Ammon's horn (tissue), 1 donor: ENCODE data around the gene OR8D1.

Source experiments
- DNase-seq: peaks from one replicate; pipeline ENCODE4 v3.0.0-alpha.2; 2016; ENCODE audit warnings: low spot score

The OR8D1 gene

DNA sequence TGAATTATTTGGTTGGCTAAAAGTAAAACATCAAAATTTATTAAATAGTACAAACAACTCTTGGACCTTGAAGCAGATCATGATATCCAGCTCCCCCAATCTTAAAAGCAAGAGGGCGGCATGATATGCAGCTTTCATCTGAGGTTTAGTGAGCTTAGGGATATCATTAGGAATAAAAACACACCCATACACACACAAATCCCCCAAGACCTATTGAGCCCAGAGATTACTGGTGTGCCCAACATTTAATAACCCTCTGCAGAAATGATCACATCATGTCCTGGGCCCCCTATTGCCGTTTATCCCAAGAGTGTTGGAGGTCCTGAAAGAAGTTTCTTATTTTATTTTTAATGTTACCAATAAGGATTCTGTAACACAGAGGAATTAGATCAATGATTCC lies at the start of gene OR8D1:
Gene OR8D1, minus strand, starts transcription at position 101 of the 400 bp plus-strand sequence. CDS start 3,183 bp downstream, outside the sequence.
- no peak for DNase-seq

DNA sequence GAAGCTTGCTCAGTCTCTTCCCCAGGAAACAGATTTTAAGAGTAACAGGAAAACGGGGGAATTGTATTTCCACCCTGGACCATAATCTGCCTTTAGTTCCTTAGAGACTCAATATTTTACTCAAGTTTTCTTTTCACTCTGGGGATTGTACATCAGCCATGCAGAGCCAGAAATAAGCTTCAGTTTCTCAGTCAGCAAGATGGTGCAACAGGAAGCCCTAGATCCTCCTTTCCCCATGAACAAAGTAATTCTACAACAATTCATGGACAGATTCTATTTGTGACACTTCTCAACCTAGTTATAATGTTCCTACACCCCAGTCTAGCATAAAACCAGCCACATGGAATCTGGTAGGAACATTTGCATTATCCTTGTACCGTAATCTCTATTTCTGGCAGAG lies 45.8 kb upstream of the OR8D1 start:
- DNase-seq: no peak

DNA sequence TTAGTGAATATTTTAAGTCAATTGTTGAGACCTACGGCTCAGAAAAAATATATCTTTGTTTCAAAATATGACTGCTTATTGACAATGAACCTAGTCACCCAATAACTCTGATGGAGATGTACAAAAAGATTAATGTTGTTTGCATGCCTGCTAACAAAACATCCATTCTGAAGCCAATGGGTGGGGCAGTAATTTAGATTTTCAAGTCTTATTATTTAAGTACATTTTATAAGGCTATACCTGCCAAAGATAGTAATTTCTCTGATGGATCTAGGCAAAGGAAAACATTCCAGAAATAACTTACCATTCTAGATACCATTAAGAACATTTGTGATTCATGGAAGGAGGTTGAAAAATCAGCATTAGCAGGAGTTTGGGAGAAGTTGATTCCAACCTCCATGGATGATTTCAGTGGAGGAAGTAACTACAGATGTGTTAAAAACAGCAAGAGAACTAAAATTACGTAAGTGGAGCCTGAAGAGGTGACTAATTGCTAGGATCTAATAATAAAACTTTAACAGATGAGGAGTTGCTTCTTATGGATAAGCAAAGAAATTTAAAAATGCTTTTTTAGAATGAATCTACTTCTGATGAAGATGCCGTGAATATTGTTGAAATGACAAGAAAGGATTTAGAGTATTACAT lies 32.7 kb upstream of the OR8D1 start:
- DNase-seq: no peak

DNA sequence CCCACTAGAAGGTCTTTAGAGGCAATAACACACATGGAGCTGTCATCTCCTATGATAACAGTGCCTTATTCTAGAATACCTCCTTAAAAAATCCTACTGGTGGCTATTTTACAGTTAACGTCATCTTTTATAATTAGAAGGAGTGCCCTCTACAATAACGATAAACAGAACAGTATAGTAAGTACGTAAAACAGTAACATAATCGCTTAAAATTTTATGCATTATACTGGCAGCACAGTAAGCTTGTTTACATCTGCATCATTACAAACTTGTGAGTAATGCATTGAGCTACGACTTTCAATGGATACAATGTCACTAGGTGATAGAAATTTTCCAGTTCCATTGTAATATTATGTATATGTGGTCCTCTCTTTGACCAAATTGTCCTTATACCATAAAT lies 30.6 kb upstream of the OR8D1 start:
- DNase-seq: no peak

DNA sequence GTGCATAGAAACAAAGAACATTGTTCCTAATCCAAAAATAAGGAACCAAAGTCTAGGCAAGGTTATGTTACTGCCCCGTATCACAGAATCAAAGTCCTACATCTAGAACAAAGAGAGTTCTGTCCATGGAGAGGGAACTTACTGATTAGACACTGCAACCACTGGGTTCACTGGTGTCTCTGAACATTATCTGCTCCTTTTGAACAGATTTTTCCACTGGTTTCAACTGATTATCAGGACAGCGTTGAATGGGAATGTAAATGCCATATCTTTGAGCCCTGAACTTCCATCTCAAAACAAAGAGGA lies 26.3 kb upstream of the OR8D1 start:
- no peak for DNase-seq

DNA sequence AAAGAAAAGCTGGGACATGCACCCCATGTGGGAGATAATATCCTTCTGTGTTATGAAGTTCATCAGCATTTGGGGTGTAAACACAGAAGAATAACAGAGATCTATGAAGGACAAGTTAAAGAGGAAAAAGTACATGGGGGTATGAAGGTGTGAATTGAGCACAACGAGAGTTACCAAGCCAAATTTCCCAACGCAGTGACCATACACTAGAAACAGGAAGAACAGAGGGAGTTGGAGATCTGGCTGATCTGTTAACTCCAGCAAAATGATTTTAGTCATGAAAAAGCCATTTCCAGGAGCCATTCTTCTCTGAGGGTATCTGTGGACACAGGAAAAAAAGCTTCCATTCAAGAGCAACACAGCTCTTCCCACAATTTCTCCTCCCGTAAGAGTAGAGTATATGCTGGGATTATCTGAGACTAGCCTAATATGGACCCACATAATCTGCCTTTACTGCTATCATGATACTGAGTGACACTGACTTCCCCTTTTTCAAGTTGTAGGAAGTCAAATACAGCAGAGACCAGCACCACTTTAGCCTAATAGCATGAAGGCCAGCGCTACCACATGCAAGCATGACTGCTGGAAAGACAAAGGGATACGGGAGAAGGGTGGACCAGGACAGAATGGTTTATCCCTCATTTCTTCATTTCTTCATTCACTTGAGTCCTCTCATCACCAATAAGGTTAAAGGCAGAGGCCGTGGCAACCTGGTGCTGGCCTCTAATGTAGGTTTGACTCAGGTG lies 25.8 kb upstream of the OR8D1 start:
- DNase-seq: no peak

DNA sequence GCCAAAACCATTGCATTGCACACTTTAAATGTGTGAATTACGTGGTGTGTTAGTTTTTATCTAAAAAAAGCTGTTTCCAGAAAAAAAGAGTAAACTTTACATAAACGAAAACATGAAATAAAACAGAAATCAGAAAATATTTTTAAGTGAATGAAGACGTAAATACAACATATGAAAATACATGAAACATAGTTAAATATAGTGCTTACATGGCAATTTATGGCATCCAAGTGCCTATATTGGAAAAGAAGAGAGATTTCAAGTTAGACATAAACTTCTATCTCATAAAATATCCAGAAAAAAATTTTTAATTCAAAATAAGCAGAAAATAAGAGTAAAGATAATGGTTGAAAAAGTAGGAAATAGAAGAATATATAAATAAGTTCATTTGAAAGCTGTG lies 18.1 kb upstream of the OR8D1 start:
- DNase-seq: no peak

DNA sequence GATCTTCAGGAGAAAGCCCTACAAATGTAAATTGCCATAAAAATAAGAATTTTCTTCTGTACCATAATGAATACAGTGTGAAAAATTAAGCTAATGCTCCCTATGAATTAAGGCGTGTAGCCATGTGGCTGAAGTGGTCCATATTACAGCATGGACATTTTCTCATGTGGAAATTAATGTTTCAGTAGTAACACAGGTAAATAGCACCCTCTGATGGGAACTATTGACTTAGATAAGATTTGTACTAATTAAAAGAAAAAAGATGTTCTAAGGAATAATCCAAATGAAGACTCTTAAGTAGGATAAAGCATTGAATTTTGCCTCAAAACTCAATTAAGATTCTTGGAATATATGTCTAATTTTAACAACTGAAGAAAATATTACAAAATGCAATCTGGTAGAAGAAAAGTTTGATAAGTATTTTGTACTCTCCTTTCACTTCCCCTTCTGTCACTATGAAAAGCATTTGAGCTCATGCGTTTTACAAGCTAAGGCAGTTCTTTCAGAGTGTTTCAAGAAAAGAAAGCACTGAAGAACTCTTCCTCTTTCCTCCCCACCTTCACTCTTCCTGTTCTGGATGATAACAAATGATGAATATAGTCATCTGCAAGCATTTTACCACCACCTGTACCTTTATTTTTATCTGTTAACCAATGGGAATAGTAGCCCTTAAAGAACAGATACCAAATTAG lies 16.2 kb upstream of the OR8D1 start:
- DNase-seq: peak; percentile 31

DNA sequence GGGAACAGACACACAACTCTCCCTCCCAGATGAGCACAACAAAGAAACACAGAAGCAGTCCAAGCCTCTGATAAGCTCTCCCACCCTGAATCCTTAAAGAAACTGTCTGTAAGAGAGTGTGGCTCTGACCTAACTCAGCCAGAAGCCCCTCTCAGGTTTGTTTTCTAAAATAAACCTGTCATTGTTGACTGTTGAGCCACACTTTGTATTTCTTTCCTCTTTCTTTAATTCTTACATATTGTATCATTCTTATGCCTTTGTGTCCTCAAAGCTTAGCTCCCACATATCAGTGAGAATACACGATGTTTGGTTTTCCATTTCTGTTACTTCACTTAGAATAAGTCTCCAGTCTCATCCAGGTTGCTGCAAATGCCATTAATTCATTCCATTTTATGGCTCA lies 14.0 kb upstream of the OR8D1 start:
- no peak for DNase-seq

DNA sequence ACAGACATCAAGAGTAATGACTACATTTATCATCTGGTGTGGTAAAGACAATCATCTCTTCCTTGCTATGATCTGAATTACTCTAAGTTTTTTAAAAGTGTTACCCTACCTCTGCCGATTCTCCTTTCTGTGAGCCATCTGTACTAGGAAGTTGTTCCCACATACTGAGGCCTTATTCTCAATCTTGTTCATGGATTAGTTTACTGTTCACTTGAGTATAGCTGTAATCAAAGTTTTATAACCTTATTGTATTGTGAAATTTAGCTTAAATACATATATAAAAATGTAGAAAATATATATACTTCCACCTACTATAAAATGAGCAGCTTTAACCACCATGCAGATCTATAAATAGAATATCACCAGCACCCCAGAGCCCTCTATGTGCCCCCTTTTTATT lies 8.6 kb upstream of the OR8D1 start:
- DNase-seq: no peak

DNA sequence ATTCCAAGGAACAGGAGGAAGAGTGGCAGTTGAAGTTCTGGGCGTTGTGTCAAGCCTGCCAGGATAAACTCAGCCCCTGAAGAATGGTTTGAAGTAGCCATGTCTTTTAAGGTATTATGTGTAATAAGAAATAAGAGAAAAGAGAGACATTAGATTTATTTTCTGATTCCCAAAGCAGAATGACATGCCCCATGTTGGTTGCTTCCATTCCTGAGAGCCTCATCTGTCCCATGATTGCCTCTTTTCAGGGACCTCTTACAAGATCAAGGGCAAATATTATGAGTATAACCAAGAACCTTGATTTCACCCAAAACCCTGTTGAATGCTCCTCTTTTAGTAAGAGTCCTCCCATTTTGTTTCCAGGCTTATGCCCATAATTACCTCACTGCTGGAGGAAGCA lies 6.3 kb upstream of the OR8D1 start, which contains the start of gene OR8D2:
Gene OR8D2, minus strand, starts transcription at position 101 of the 400 bp plus-strand sequence. Its CDS starts 0 bp downstream, at position 101.
- no peak for DNase-seq

DNA sequence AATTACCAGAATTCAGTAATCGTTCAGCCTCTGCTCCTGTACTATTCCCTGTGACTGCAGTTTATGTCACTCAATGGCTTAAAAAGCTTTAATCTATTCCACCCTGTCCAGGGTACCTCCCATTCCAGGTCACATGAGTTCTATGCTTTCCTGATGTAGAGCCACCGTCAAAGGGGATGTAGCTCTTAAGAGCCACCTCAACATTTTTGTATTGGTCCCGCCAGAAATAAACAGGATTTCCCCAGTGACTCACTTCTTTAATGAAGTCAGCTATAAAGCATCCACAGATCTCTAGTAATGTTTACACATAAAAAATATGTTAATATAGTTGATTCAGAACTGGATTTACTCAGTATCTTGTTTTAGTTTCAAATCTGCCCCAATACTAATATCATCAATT lies 1.3 kb upstream of the OR8D1 start:
- DNase-seq: no peak

DNA sequence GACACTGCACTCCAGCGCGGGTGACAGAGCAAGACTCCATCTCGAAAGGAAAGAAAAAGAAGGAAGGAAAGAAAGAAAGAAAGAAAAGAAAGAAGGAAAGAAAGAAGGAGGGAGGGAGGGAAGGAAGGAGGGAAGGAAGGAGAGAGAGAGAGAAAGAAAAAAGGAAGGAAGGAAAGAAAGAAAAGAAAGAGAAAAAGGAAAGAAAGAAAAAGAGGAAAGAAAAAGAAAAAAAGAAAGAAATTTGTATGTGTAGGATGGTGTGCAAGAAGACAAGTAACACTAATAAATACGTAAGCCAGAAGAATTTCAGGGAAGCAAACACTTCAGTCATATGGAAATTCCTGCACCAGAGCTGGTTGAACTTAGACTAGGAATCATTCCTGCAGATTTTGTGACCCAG lies 618 bp downstream of the OR8D1 start:
- DNase-seq: no peak

DNA sequence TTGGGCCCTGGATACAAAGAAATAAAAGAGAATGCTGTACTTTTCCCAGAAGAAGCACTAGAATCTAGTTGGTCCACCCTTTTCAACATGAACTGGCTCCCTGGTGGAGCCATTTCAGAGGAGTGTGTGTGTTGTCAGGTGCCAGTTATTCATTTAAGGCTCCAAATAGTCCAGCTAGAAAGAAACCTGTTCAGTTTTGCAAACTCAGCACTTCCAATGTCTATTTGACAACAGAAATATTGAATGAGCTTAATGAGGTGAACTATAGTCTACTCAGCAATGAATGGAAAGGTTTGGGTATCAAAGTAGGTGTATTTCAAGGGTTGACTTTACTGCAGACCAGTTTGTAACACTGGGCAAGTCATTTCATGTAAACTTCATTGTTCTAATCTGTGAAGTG lies 2.1 kb downstream of the OR8D1 start:
- no peak for DNase-seq

DNA sequence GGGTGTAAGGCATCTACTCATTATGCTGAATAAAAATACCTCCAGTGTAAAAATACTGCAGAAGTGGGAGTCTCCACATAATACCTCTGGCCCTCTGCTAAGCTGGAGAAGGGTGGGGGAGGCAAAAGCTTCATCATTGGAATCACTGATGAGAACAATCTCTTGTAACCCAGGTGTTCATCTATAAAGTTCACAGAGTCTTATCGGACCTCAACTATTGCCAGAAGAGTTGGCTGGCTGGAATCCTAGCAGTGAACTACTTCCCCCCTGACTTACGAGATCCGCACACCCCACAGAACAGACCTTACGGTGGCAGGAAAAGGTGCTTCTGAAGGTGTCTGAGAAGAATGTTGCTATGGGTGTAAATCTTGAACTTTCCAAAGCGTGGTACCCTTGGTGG lies 2.5 kb downstream of the OR8D1 start:
- no peak for DNase-seq

DNA sequence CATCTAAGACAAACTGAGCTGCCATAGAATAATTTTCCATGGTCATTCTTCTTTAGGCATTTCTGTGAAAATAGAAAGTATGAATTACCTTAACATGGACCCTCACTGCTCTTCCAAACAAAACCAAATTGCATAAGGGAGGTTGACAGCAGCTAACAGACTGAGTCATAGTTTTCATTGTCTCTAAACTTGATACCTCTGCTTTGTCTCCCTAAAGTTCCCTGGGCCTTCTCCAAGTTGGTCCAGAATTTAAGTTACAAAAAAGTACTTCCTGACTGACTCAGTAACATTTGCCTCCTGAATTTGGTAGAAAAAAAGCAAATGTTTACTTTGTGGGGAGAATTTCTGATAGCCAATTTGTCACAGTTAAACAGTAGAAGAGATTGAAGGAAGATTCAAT lies 3.0 kb downstream of the OR8D1 start:
- DNase-seq: no peak

DNA sequence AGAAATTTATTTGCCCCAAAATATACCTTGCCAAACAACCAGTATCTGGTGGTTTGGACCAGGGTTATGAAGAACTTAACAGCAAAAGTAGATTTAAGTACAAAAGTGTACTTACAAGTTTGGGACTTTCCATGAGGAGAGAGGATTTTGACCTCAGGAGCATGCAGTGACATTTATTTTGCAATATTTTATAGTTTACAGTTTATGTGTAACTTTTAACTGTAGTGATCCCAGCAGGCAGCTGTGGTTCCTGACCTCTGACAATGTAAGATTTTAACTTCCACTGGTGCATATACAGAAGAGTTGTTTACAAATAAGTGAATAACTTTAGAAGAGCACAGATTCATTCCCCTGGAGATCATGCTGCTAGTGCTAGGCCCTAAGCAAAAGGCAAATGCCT lies 6.7 kb downstream of the OR8D1 start:
- no peak for DNase-seq

DNA sequence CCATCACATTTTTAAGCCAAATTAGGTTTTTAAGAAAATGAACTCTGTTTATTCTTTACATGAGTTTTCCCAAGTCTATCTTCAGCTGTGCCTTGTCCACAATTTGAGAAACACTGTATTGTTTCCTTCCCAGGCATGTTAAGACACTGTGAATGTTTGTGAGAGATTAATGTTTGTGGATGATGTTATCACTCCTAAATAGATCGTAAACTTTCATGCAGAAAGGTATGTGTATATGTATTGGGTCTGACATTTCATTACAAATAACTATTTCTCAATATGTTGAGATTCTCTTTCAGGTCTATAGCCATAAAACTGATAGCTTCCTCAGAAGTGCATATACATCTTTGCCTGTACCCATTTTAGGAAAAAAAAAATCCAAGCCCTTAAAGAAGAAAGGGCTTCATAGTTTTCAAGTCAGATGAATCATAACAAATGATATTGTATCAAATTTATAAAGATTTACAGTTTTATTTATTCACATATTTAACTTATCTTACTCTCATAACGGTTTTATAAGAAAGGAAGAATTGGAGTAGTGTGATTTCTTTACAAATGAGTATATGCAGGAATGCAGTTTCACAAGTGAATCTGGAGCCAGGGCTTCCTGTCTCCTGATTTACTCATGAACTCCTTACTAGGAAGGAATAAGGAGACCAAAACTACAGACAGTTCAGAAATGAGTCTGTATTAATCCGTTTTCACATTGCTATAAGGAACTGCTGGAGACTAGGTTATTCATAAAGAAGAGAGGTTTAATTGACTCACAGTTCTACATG lies 11.2 kb downstream of the OR8D1 start:
- no peak for DNase-seq

DNA sequence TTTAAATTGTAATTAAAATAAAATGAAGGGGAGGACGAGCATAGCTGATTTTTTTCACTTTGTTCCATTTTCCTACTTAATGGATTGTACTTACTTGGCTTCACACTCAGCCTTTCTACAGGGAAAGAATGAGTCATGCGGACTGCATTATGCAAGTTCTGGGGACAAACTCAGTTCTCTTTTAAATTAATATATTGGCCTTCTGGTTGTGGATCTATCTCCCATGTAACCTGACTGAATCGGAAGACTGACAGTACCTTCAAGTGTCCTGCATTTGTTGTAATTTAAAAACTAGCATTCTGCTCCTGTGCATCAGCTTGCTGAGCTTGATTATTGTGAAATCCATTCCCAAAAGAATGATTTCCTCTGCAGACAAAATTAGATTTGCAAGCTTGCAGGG lies 12.2 kb downstream of the OR8D1 start:
- peak; percentile 5 for DNase-seq

DNA sequence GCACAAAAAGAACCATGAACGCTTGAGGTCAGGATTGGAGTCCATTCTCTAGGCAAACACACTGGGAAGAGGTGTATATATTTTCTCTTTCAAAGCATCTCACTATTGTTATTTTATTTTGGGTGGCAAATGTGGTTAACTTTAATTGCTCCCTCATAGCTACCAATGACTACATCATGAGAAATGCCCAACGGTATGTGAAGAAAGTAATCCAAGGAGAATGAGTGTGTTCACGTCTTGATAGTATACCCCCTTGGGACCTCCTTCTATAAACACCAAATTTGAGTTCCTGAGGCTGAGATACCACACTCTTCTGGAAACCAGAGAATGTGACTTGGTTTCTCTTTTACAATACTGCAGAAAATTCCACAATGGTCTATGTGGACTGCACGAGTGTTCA lies 15.8 kb downstream of the OR8D1 start:
- no peak for DNase-seq

DNA sequence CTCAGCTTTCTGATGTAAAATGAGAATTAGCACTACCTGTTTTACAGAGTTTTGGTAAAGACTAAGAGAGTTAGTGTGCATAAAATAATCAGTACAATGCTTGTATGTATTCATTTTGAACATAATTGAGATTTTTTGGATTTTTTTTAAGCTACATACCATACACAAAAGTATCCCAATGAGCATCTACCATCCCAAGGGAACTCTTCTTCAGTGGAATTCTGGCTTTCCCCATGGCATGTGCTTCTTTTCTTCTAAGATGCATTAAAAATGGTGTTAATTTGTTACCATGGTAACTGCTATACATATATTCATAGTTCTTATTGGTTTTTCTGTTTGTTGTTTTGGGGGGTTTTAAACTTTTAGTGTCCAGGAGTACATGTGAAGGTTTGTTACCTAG lies 17.7 kb downstream of the OR8D1 start:
- DNase-seq: no peak

DNA sequence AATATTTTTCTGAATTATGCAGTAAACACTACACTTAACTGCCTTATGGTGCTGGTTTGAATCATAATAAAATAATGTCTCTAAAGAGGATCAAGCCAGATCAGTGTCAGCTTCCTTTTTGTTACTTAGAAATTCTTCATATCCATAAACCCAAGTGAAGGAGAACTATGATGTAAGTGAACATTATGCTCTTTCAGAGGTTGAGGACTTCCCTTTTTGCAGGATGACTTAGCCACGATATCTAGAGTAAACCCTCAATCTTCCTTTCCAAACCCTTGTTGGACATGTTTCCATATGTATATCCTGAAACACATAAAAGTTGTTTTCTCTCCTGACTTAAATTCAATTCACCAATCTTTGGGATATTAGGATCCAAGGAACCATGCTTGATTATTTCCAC lies 19.1 kb downstream of the OR8D1 start:
- DNase-seq: no peak
